Right kidney (tissue), 1 donor: ENCODE data around the gene AZU1.
"Not testable (repeated sequence)": the region's sequence is repeated elsewhere in the genome, so short reads cannot be mapped to it uniquely, and the experiment has no call there.

Source experiments
- DNase-seq: peaks from one replicate; pipeline ENCODE4 v3.0.0-alpha.2; 2016

The AZU1 gene

GRCh38 chr19:831407-832369 lies 4.1 kb downstream of the AZU1 start:
- DNase-seq: no peak

GRCh38 chr19:834216-834615 lies 6.6 kb downstream of the AZU1 start:
- no peak for DNase-seq

- no peak for DNase-seq
Observed at GRCh38 chr19:835210-835810, 7.7 kb downstream of the AZU1 start.

GRCh38 chr19:840519-841206 lies 13.0 kb downstream of the AZU1 start, which contains the start of gene PRTN3:
TSS of gene PRTN3 (plus strand) at chr19:840999. CDS start at chr19:841009, 10 bp downstream.
- DNase-seq: no peak

- DNase-seq: not testable (repeated sequence)
Observed at GRCh38 chr19:842802-843179, 15.2 kb downstream of the AZU1 start.

- peak; percentile 58 for DNase-seq
Observed at GRCh38 chr19:843180-843835, 15.7 kb downstream of the AZU1 start.

GRCh38 chr19:843836-844545 lies 16.4 kb downstream of the AZU1 start:
- no peak for DNase-seq

GRCh38 chr19:844546-844971 lies 16.9 kb downstream of the AZU1 start:
- DNase-seq: no peak

GRCh38 chr19:845707-846521 lies 18.3 kb downstream of the AZU1 start:
- DNase-seq: no peak

- DNase-seq: no peak
Observed at GRCh38 chr19:848386-848921, 20.8 kb downstream of the AZU1 start.

- DNase-seq: not testable (repeated sequence)
Observed at GRCh38 chr19:849195-849594, 21.6 kb downstream of the AZU1 start.

- peak; percentile 59 for DNase-seq
Observed at GRCh38 chr19:850221-850978, 22.8 kb downstream of the AZU1 start.

- DNase-seq: no peak
Observed at GRCh38 chr19:850979-851335, 23.3 kb downstream of the AZU1 start.

- DNase-seq: no peak
Observed at GRCh38 chr19:852136-853013, 24.7 kb downstream of the AZU1 start, which contains the start of gene ELANE. TSS of gene ELANE (plus strand) at chr19:852303. CDS start at chr19:852329, 26 bp downstream.

GRCh38 chr19:853014-853585 lies 25.5 kb downstream of the AZU1 start:
- no peak for DNase-seq

GRCh38 chr19:853614-854220 lies 26.1 kb downstream of the AZU1 start:
- DNase-seq: not testable (repeated sequence)

GRCh38 chr19:854549-854948 lies 26.9 kb downstream of the AZU1 start:
- no peak for DNase-seq

GRCh38 chr19:855142-855541 lies 27.5 kb downstream of the AZU1 start:
- no peak for DNase-seq
